B cell (primary cell): ENCODE measurements around the gene FARP1.

Experiments used
- CTCF ChIP-seq: fragments of 200-600 bp; IDR thresholded peaks from one replicate; pipeline ENCODE4 v1.8.0; 2022; ENCODE audit warnings: antibody characterized with exemption, mild to moderate bottlenecking
- EZH2 ChIP-seq: IDR thresholded peaks from 2 replicates; pipeline ENCODE4 v1.6.1; 2012; ENCODE audit warnings: borderline replicate concordance, low read depth, mild to moderate bottlenecking, moderate library complexity, low read length; ENCODE audit not compliant: insufficient read depth, poor library complexity, severe bottlenecking

GRCh38 chr13:98123176-98123575 is 19.7 kb upstream of the FARP1 start:
- TF ChIP-seq CTCF (no peak), EZH2 (no peak)
